Suprapubic skin (tissue), 4 donors: ENCODE data around the gene TCF7. TPM values are rescaled to one million over a fixed set of nuclear protein-coding genes. Genes with fewer than 3 reads are reported as not detected.

Source experiments
- DNase-seq, 2 donors: peaks; one replicate each; pipeline ENCODE4 v3.0.0-alpha.2; 2019; ENCODE audit warnings: low spot score in 2 of 2
- H3K27ac ChIP-seq: fragments of 200-600 bp; sonication (generic); one replicate; pipeline ENCODE4 v1.5.1; 2019
- H3K27me3 ChIP-seq: fragments of 200-600 bp; sonication (generic); one replicate; pipeline ENCODE4 v1.5.1; 2019
- H3K36me3 ChIP-seq: fragments of 200-600 bp; sonication (generic); one replicate; pipeline ENCODE4 v1.5.1; 2019
- H3K4me1 ChIP-seq: fragments of 200-600 bp; sonication (generic); one replicate; pipeline ENCODE4 v1.5.1; 2019
- H3K4me3 ChIP-seq: fragments of 200-600 bp; sonication (generic); one replicate; pipeline ENCODE4 v1.5.1; 2019; ENCODE audit warnings: mild to moderate bottlenecking
- H3K9me3 ChIP-seq: fragments of 200-600 bp; sonication (generic); one replicate; pipeline ENCODE4 v1.5.1; 2019
- CTCF ChIP-seq, 2 donors: fragments of 200-600 bp in 1 of 2; fragments of 450-650 bp in 1 of 2; sonication (generic) in 1 of 2; IDR thresholded peaks; one replicate each; pipeline ENCODE4 v1.5.1; 2016 to 2019; ENCODE audit warnings: antibody characterized with exemption in 2 of 2, mild to moderate bottlenecking in 1 of 2, moderate library complexity in 1 of 2
- EP300 ChIP-seq: sonication (generic); formaldehyde crosslinking; IDR thresholded peaks from one replicate; pipeline ENCODE4 v1.6.1; 2017; ENCODE audit warnings: antibody characterized with exemption
- POLR2A ChIP-seq, 2 donors: fragments of 450-650 bp; IDR thresholded peaks; one replicate each; pipeline ENCODE4 v1.6.1; 2017; ENCODE audit warnings: antibody characterized with exemption in 2 of 2, mild to moderate bottlenecking in 2 of 2, moderate library complexity in 2 of 2
- POLR2AphosphoS5 ChIP-seq, 3 donors: sonication (generic); formaldehyde crosslinking; IDR thresholded peaks; one replicate each; pipeline ENCODE4 v1.6.1; 2017; ENCODE audit warnings: antibody characterized with exemption in 3 of 3
- WGBS: methylation state at CpG from one replicate; pipeline ENCODE4 v1.1.5; 2018; 5-methylcytosine and 5-hydroxymethylcytosine counted together
- total RNA-seq, 4 donors: library from RNA; depleted of rRNA; stranded (reverse); fragments of >200 nt; gene quantifications; one replicate each; pipeline ENCODE4 v1.1.0, GENCODE V29; 2016

TCF7 gene
- total RNA-seq, 4 donors from 2014 or later: 2.9 to 7.2 (median 4.9) TPM

GRCh38 chr5:134116789-134117761, 2.6 kb downstream of the TCF7 start:
- peaks cover 24% of the 10 kb centered on the region for H3K4me1 ChIP-seq
- no peak for DNase-seq
- no peaks in the 10 kb centered on the region for H3K27me3 ChIP-seq
- 84% methylated on average over 8 of the region's 12 CpGs for WGBS
- H3K36me3 ChIP-seq: no peaks in the 10 kb centered on the region
- H3K4me3 ChIP-seq: no peak overlapping the region
- no peak overlapping the region for H3K27ac ChIP-seq
- H3K9me3 ChIP-seq: no peaks in the 10 kb centered on the region
- TF ChIP-seq POLR2AphosphoS5 (IDR thresholded peaks at IDR 0.05): no peak
- TF ChIP-seq CTCF (IDR thresholded peaks at IDR 0.05): no peak
- no peak for TF ChIP-seq POLR2A (IDR thresholded peaks at IDR 0.05)
- TF ChIP-seq EP300: no peak

- no peak for TF ChIP-seq POLR2AphosphoS5 (IDR thresholded peaks at IDR 0.05)
- no peak for TF ChIP-seq EP300
- no peak for TF ChIP-seq CTCF (IDR thresholded peaks at IDR 0.05)
- TF ChIP-seq POLR2A (IDR thresholded peaks at IDR 0.05): no peak
- Histone ChIP-seq H3K9me3 (no peaks in the 10 kb centered on the region), H3K4me1 (peaks cover 23% of the 10 kb centered on the region), H3K36me3 (no peaks in the 10 kb centered on the region), H3K27me3 (no peaks in the 10 kb centered on the region), H3K27ac (no peak overlapping the region), H3K4me3 (no peak overlapping the region)
- 93% methylated on average over 4 of the region's 4 CpGs for WGBS
- no peak for DNase-seq
Measured at GRCh38 chr5:134118212-134118835, 3.8 kb downstream of the TCF7 start.

GRCh38 chr5:134119720-134120119, 5.2 kb downstream of the TCF7 start:
- no CpG with 5 or more reads among the region's 12 CpGs for WGBS

GRCh38 chr5:134120386-134121138, 6.1 kb downstream of the TCF7 start:
- Histone ChIP-seq H3K27ac (no peak overlapping the region), H3K27me3 (no peaks in the 10 kb centered on the region), H3K4me3 (no peak overlapping the region), H3K36me3 (no peaks in the 10 kb centered on the region), H3K4me1 (peaks cover 21% of the 10 kb centered on the region), H3K9me3 (no peaks in the 10 kb centered on the region)
- no peak for DNase-seq
- WGBS: 87% methylated on average over 15 of the region's 17 CpGs
- TF ChIP-seq POLR2A (IDR thresholded peaks at IDR 0.05) (no peak), EP300 (no peak), CTCF (IDR thresholded peaks at IDR 0.05) (no peak), POLR2AphosphoS5 (IDR thresholded peaks at IDR 0.05) (no peak)

More at GRCh38 chr5:134119720-134120119, 5.2 kb downstream of the TCF7 start:
- Histone ChIP-seq H3K27me3 (no peaks in the 10 kb centered on the region), H3K4me3 (no peak overlapping the region), H3K4me1 (peaks cover 17% of the 10 kb centered on the region), H3K9me3 (no peaks in the 10 kb centered on the region), H3K27ac (no peak overlapping the region), H3K36me3 (no peaks in the 10 kb centered on the region)
- no peak for DNase-seq
- TF ChIP-seq POLR2A (IDR thresholded peaks at IDR 0.05): no peak
- no peak for TF ChIP-seq POLR2AphosphoS5 (IDR thresholded peaks at IDR 0.05)
- TF ChIP-seq EP300: no peak
- TF ChIP-seq CTCF (IDR thresholded peaks at IDR 0.05): no peak
